Testis (tissue), 2 donors: ENCODE results near the gene BPIFA1.
A peak's percentile ranks its signal among the peaks of the same experiment; 100 is the strongest.

Experiments used
- POLR2A ChIP-seq: fragments of 450-650 bp; IDR thresholded peaks from one replicate; pipeline ENCODE4 v1.6.1; 2017; ENCODE audit warnings: antibody characterized with exemption, mild to moderate bottlenecking, moderate library complexity
- TF ChIP-seq, protein P1 (sequence below), 3 experiments: fragments of 450-650 bp in 2 of 3; fragments of 200-600 bp in 1 of 3; sonication (generic) in 1 of 3; IDR thresholded peaks; one replicate each; pipeline ENCODE4 v1.5.1; 2016 to 2019; ENCODE audit warnings: antibody characterized with exemption in 3 of 3, mild to moderate bottlenecking in 2 of 3, moderate library complexity in 1 of 3

GRCh38 chr20:33291830-33292355 lies 56.1 kb downstream of the BPIFA1 start:
- TF ChIP-seq, protein P1, sequence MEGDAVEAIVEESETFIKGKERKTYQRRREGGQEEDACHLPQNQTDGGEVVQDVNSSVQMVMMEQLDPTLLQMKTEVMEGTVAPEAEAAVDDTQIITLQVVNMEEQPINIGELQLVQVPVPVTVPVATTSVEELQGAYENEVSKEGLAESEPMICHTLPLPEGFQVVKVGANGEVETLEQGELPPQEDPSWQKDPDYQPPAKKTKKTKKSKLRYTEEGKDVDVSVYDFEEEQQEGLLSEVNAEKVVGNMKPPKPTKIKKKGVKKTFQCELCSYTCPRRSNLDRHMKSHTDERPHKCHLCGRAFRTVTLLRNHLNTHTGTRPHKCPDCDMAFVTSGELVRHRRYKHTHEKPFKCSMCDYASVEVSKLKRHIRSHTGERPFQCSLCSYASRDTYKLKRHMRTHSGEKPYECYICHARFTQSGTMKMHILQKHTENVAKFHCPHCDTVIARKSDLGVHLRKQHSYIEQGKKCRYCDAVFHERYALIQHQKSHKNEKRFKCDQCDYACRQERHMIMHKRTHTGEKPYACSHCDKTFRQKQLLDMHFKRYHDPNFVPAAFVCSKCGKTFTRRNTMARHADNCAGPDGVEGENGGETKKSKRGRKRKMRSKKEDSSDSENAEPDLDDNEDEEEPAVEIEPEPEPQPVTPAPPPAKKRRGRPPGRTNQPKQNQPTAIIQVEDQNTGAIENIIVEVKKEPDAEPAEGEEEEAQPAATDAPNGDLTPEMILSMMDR (IDR thresholded peaks at IDR 0.05): peak; percentile 50 to 91 (median 68)
- TF ChIP-seq POLR2A: no peak
